Breast epithelium (tissue), 3 donors: Measurements from ENCODE around the gene STAT4.

Experiments used
- POLR2A ChIP-seq: fragments of 450-650 bp; IDR thresholded peaks from one replicate; pipeline ENCODE4 v1.6.1; 2016; ENCODE audit warnings: antibody characterized with exemption, mild to moderate bottlenecking, moderate library complexity
- POLR2AphosphoS5 ChIP-seq, 3 donors: sonication (generic); formaldehyde crosslinking; IDR thresholded peaks; one replicate each; pipeline ENCODE4 v1.6.1; 2017; ENCODE audit warnings: antibody characterized with exemption in 3 of 3
- TF ChIP-seq, protein P1 (sequence below), 3 donors: fragments of 450-650 bp; IDR thresholded peaks; one replicate each; pipeline ENCODE4 v1.5.1; 2016 to 2017; ENCODE audit warnings: antibody characterized with exemption in 3 of 3, mild to moderate bottlenecking in 3 of 3, moderate library complexity in 3 of 3

DNA sequence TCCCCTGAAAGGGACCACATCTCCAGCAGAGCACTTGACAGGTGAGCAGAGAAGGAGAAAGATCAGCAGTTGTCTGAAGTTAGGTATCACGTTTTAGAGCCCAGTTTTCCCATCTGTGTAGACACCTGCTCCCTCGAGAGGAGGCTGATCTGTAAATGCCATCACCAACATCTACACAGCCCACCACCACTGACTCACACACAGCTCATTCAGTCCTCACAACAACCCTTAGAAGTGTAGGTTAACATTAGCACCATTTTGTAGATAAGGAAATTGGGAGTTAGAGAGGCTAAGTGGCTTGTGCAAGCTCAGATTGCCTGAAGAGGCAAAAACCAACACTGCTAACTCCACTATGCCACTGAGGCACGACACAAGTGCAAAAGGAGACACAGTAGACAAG lies 99.6 kb downstream of the STAT4 start:
- TF ChIP-seq POLR2A (no peak), POLR2AphosphoS5 (IDR thresholded peaks at IDR 0.05) (no peak)
- TF ChIP-seq, protein P1, sequence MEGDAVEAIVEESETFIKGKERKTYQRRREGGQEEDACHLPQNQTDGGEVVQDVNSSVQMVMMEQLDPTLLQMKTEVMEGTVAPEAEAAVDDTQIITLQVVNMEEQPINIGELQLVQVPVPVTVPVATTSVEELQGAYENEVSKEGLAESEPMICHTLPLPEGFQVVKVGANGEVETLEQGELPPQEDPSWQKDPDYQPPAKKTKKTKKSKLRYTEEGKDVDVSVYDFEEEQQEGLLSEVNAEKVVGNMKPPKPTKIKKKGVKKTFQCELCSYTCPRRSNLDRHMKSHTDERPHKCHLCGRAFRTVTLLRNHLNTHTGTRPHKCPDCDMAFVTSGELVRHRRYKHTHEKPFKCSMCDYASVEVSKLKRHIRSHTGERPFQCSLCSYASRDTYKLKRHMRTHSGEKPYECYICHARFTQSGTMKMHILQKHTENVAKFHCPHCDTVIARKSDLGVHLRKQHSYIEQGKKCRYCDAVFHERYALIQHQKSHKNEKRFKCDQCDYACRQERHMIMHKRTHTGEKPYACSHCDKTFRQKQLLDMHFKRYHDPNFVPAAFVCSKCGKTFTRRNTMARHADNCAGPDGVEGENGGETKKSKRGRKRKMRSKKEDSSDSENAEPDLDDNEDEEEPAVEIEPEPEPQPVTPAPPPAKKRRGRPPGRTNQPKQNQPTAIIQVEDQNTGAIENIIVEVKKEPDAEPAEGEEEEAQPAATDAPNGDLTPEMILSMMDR (IDR thresholded peaks at IDR 0.05), result no peak
